GM12878 (cell line): Measurements from ENCODE around the gene NDEL1. TPM values are rescaled to one million over a fixed set of nuclear protein-coding genes. Genes with fewer than 3 reads are reported as not detected.
A peak's percentile ranks its signal among the peaks of the same experiment; 100 is the strongest.

ENCODE experiments used
- ATAC-seq: fragments of 200-7000 bp; cut with Tn5 transposase; 3 replicates; pipeline ENCODE4 v1.9.1; 2020; ENCODE audit warnings: mild to moderate bottlenecking, moderate library complexity
- BruUV-seq: library from RNA; stranded (reverse); fragments of 400-500 nt; replicated peaks from 2 replicates; lab custom pipeline; 2021; lab: Mats Ljungman, UMichigan
- CTCF ChIA-PET: fragments of 300-600 bp; sonication (Branson Sonifier 250); formaldehyde crosslinking; extraction: SDS; loops from one replicate; lab custom pipeline; 2021; ENCODE audit warnings: inconsistent platforms; lab: Yijun Ruan, JAX
- POLR2A ChIA-PET: fragments of 350-600 bp; formaldehyde crosslinking; extraction: SDS; loops from one replicate; lab custom pipeline; 2021; ENCODE audit warnings: inconsistent platforms; lab: Charles Lee
- RAD21 ChIA-PET: fragments of 300-600 bp; sonication (Branson Sonifier 250); formaldehyde crosslinking; loops from one replicate; lab custom pipeline; 2023; ENCODE audit warnings: antibody characterized with exemption; ENCODE audit not compliant: unreplicated experiment; lab: Charles Lee
- SMC1A ChIA-PET: fragments of 300-600 bp; sonication (Branson Sonifier 250); formaldehyde crosslinking; loops from one replicate; lab custom pipeline; 2023; ENCODE audit not compliant: unreplicated experiment, uncharacterized antibody; lab: Charles Lee
- DNase-seq: peaks from one replicate; pipeline ENCODE4 v3.0.0-alpha.2; 2011; ENCODE audit warnings: low read depth, low spot score
- FAIRE-seq: peaks from 3 replicates; lab custom pipeline; 2011; peaks lifted over from hg19 to GRCh38; lab: Jason Lieb, UNC
- H2AFZ ChIP-seq: 2 replicates; pipeline ENCODE4 v1.6.0; 2011; ENCODE audit warnings: low read depth, low read length, control low read depth; ENCODE audit not compliant: control insufficient read depth
- H3K27ac ChIP-seq: 2 replicates; pipeline ENCODE4 v1.5.1; 2011; ENCODE audit warnings: control low read depth; ENCODE audit not compliant: control insufficient read depth, insufficient read depth
- H3K27me3 ChIP-seq, 2 experiments: replicated peaks in 1 of 2; 2 replicates each; pipeline versions ENCODE4 v1.6.0 to v1.6.1; 2011; ENCODE audit warnings: low read length in 1 of 2; ENCODE audit not compliant: control insufficient read depth in 2 of 2, insufficient read depth in 2 of 2
- H3K36me3 ChIP-seq, 2 experiments: 2 replicates each; pipeline ENCODE4 v1.5.1; 2011; ENCODE audit warnings: low read length in 1 of 2; ENCODE audit not compliant: control insufficient read depth in 2 of 2, insufficient read depth in 2 of 2
- H3K4me1 ChIP-seq: 2 replicates; pipeline ENCODE4 v1.6.1; 2011; ENCODE audit warnings: mild to moderate bottlenecking, low read length, moderate library complexity, mixed read lengths; ENCODE audit not compliant: control insufficient read depth, insufficient read depth
- H3K4me2 ChIP-seq: 2 replicates; pipeline ENCODE4 v1.6.0; 2011; ENCODE audit warnings: control low read depth; ENCODE audit not compliant: control insufficient read depth, insufficient read depth
- H3K4me3 ChIP-seq: fragments of 200-600 bp; sonication (generic); 2 replicates; pipeline ENCODE4 v1.5.1; 2016
- H3K79me2 ChIP-seq: 2 replicates; pipeline ENCODE4 v1.6.0; 2011; ENCODE audit warnings: low read length; ENCODE audit not compliant: control insufficient read depth, insufficient read depth
- H3K9ac ChIP-seq: 2 replicates; pipeline ENCODE4 v1.8.0; 2011; ENCODE audit warnings: low read length, control low read depth, mixed read lengths; ENCODE audit not compliant: control insufficient read depth, insufficient read depth
- H3K9me3 ChIP-seq: replicated peaks from 3 replicates; pipeline ENCODE4 v1.5.1; 2011; ENCODE audit warnings: mild to moderate bottlenecking, low read length; ENCODE audit not compliant: control insufficient read depth, insufficient read depth
- H4K20me1 ChIP-seq: 2 replicates; pipeline ENCODE4 v1.6.0; 2011; ENCODE audit not compliant: control insufficient read depth, insufficient read depth
- BACH1 ChIP-seq: fragments of 450-650 bp; IDR thresholded peaks from 2 replicates; pipeline ENCODE4 v1.6.1; 2017; ENCODE audit warnings: mild to moderate bottlenecking, borderline replicate concordance
- EED ChIP-seq: sonication (generic); IDR thresholded peaks from 2 replicates; pipeline ENCODE4 v1.6.1; 2016; ENCODE audit warnings: antibody characterized with exemption, low read depth
- FOS ChIP-seq: IDR thresholded peaks from 3 replicates; pipeline ENCODE4 v1.6.1; 2011; ENCODE audit warnings: borderline replicate concordance; ENCODE audit not compliant: insufficient read length; ENCODE audit errors: extremely low read depth
- GATAD2B ChIP-seq: fragments of 450-650 bp; conservative IDR thresholded peaks from 2 replicates; pipeline ENCODE4 v1.6.1; 2017; ENCODE audit warnings: low read depth, mild to moderate bottlenecking, moderate library complexity
- KLF5 ChIP-seq: fragments of 450-650 bp; IDR thresholded peaks from 2 replicates; pipeline ENCODE4 v1.6.1; 2014; ENCODE audit warnings: mild to moderate bottlenecking; ENCODE audit not compliant: partially characterized antibody
- MEF2B ChIP-seq: fragments of 450-650 bp; IDR thresholded peaks from 2 replicates; pipeline ENCODE4 v1.6.1; 2018; ENCODE audit warnings: mild to moderate bottlenecking, moderate library complexity; ENCODE audit not compliant: partially characterized antibody, poor library complexity, severe bottlenecking
- TARDBP ChIP-seq: IDR thresholded peaks from 2 replicates; pipeline ENCODE4 v1.6.1; 2016; ENCODE audit warnings: borderline replicate concordance
- TCF7 ChIP-seq: IDR thresholded peaks from 2 replicates; pipeline ENCODE4 v1.6.1; 2014; ENCODE audit warnings: antibody characterized with exemption, borderline replicate concordance
- WRNIP1 ChIP-seq: IDR thresholded peaks from 2 replicates; pipeline ENCODE4 v1.6.1; 2011; ENCODE audit warnings: low read depth, low read length, improper control_type of control experiment, borderline replicate concordance
- ZBTB40 ChIP-seq: fragments of 450-650 bp; IDR thresholded peaks from 2 replicates; pipeline ENCODE4 v1.6.1; 2016; ENCODE audit warnings: mild to moderate bottlenecking, moderate library complexity, borderline replicate concordance
- ZZZ3 ChIP-seq: IDR thresholded peaks from 2 replicates; pipeline ENCODE4 v1.6.1; 2011; ENCODE audit warnings: low read depth; ENCODE audit not compliant: control insufficient read depth, insufficient read length
- WGBS: methylation state at CpG from one replicate; pipeline ENCODE4 v1.1.6; 2016; ENCODE audit warnings: low lambda C conversion rate; ENCODE audit not compliant: insufficient replicate concordance, insufficient coverage; ENCODE audit errors: missing lambda C conversion rate; 5-methylcytosine and 5-hydroxymethylcytosine counted together
- in situ Hi-C: fragments of 300-500 bp; cut with MboI; formaldehyde crosslinking; loops from 9 replicates; pipeline ENCODE4 v1.14.3; 2018; ENCODE audit warnings: mixed read lengths
- intact Hi-C: fragments of 100-400 bp; cut with micrococcal nuclease; formaldehyde crosslinking; loops from one replicate; pipeline ENCODE4 v1.14.2; 2022; ENCODE audit not compliant: unreplicated experiment
- polyA plus RNA-seq, 11 experiments: library from polyadenylated mRNA; depleted of rRNA in 4 of 11; unstranded in 6 of 11; stranded (reverse) in 5 of 11; fragments of >200 nt; fragmentation: Nextera tagmentation in 4 of 11; fragmentation: Illumina TruSeq in 1 of 11; extraction: Ambion mirVana in 4 of 11; extraction: Trizol in 1 of 11; gene quantifications; 1 replicate in 1 of 11; 2 replicates in 10 of 11; pipeline versions ENCODE4 v1.2.1 to v1.2.3, GENCODE V29; 2011 to 2016; ENCODE audit warnings: inconsistent platforms in 2 of 11, missing spikeins in 2 of 11, low read depth in 1 of 11
- total RNA-seq, 4 experiments: library from RNA; depleted of rRNA in 3 of 4; stranded (reverse); fragments of >200 nt in 3 of 4; fragmentation: Illumina TruSeq in 1 of 4; extraction: Trizol in 1 of 4; gene quantifications; 2 replicates each; pipeline versions ENCODE4 v1.2.1 to v1.2.3, GENCODE V29; 2013 to 2021
- TF ChIP-seq, protein P1 (sequence below): fragments of 450-650 bp; IDR thresholded peaks from 2 replicates; pipeline ENCODE4 v1.6.1; 2017; ENCODE audit warnings: mild to moderate bottlenecking

NDEL1 gene
- total and polyA plus RNA-seq, 10 of the 15 experiments (the other 5 are each of a cell fraction or from before 2014, with no cell fraction given) = 0.72 to 41.5 (median 29.9) TPM

DNA sequence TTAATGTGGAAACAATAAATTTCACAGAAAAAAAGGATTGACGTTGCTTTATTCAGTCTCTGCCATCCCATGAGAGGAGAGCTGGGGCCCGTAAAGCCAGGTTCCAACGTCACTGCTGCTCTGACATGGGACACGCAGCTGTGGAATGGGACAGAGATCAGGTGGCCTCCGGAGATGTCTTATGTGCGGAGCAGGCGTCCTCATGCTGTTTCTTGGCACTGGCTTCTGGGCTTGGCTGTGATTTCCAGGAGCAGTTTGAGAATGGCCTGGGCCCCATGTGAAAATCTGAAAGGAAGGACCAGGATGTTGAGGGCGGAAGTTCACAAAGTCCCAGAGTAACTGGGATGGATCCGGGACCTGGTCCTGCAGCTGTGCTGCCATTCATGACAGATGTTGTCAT is 32.4 kb downstream of the NDEL1 start:
- DNase-seq (no peak), ATAC-seq (no peak), FAIRE-seq (no peak)
- no peak overlapping the region for H3K27ac ChIP-seq
- H3K9ac ChIP-seq = no peak overlapping the region
- no peaks in the 10 kb centered on the region for H3K27me3 ChIP-seq
- H3K9me3 ChIP-seq = no peaks in the 10 kb centered on the region
- ChIA-PET POLR2A (no interaction called here), SMC1A (no interaction called here), RAD21 (no interaction called here), CTCF (no interaction called here)
- TF ChIP-seq FOS (no peak), MEF2B (no peak)
- H3K36me3 ChIP-seq = peaks cover 12 to 32% of the 10 kb centered on the region in 2 experiments; a peak in 3 of 4 replicates
- in situ Hi-C loops = no loop called here
- H3K4me3 ChIP-seq = no peak overlapping the region
- H3K4me1 ChIP-seq = no peaks in the 10 kb centered on the region
- H3K79me2 ChIP-seq = no peaks in the 10 kb centered on the region; the same call in 1 of the 2 replicates
- no peak overlapping the region for H3K4me2 ChIP-seq
- BruUV-seq = TSS peak; percentile 25
- intact Hi-C loops = no loop called here
- WGBS = 98% methylated on average over 9 of the region's 9 CpGs
- no peaks in the 10 kb centered on the region for H4K20me1 ChIP-seq
- H2AFZ ChIP-seq = no peak overlapping the region

DNA sequence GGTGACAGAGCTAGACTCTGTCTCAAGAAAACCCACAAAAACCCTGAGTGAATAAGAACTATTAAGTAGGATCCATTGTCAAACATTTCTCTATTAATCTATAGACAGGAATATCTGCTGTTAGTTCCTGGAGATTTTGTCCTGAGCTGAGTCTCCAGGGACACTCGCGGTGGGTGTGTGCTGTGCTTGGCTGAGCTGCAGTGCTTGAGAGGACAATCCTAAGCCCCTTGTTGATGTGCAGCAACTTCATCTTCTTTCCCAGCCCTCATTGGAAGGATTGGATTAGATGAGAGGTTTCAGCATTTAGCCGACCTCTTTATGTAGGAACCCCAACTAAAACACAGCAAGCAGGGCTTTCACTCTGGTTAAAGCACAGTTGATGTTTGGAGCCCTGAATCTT is 33.3 kb downstream of the NDEL1 start:
- FAIRE-seq = no peak
- TF ChIP-seq, protein P1, sequence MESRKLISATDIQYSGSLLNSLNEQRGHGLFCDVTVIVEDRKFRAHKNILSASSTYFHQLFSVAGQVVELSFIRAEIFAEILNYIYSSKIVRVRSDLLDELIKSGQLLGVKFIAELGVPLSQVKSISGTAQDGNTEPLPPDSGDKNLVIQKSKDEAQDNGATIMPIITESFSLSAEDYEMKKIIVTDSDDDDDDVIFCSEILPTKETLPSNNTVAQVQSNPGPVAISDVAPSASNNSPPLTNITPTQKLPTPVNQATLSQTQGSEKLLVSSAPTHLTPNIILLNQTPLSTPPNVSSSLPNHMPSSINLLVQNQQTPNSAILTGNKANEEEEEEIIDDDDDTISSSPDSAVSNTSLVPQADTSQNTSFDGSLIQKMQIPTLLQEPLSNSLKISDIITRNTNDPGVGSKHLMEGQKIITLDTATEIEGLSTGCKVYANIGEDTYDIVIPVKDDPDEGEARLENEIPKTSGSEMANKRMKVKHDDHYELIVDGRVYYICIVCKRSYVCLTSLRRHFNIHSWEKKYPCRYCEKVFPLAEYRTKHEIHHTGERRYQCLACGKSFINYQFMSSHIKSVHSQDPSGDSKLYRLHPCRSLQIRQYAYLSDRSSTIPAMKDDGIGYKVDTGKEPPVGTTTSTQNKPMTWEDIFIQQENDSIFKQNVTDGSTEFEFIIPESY = no peak
- TF ChIP-seq ZZZ3 (no peak), BACH1 (no peak), TCF7 (no peak), GATAD2B (no peak), TARDBP (no peak), WRNIP1 (no peak), ZBTB40 (no peak), EED (no peak), KLF5 (no peak)

More for the DNA sequence above, 33.3 kb downstream of the NDEL1 start:
- Histone ChIP-seq H3K27ac (no peak overlapping the region), H3K4me3 (no peak overlapping the region), H4K20me1 (no peaks in the 10 kb centered on the region), H3K4me2 (no peak overlapping the region), H3K4me1 (no peaks in the 10 kb centered on the region), H3K9me3 (no peaks in the 10 kb centered on the region), H3K36me3 (peaks cover 9 to 33% of the 10 kb centered on the region in 2 experiments; a peak in 3 of 4 replicates), H2AFZ (no peak overlapping the region), H3K9ac (no peak overlapping the region), H3K27me3 (no peaks in the 10 kb centered on the region), H3K79me2 (no peaks in the 10 kb centered on the region)
- BruUV-seq = no TSS peak
- in situ Hi-C loops (no loop called here), intact Hi-C loops (no loop called here)
- POLR2A ChIA-PET = interaction anchor here (0.7 kb wide), 1 partner anchor 241 kb away, joined by 3 read pairs; no protein-coding TSS in a partner anchor
- RAD21 ChIA-PET = no interaction called here
- SMC1A ChIA-PET = no interaction called here
- WGBS = 90% methylated on average over 3 of the region's 3 CpGs
- DNase-seq = no peak
- ATAC-seq = no peak
- CTCF ChIA-PET = no interaction called here
